ENCODE results near the gene CACNA2D1. TPM values are rescaled to one million over a fixed set of nuclear protein-coding genes. Genes with fewer than 3 reads are reported as not detected.

Gene CACNA2D1
- polyA plus RNA-seq, 2 of the 4 experiments (the other 2 are of a cell fraction) = 18.0 to 32.9 TPM

GRCh38 chr7:82375713-82376112 lies 67.9 kb downstream of the CACNA2D1 start:
- FAIRE-seq (no peak), DNase-seq (ENCODE audit: low read depth in 1 of 2, low spot score in 1 of 2) (no peak), ATAC-seq (no peak)
- H3K27ac ChIP-seq = no peak overlapping the region
- H3K9me3 ChIP-seq = no peaks in the 10 kb centered on the region
- H3K4me2 ChIP-seq = no peak overlapping the region
- peaks cover 10% of the 10 kb centered on the region; the same call in 2 of the 3 replicates for H3K4me1 ChIP-seq
- CTCF ChIA-PET = interaction anchor here (1.2 kb wide), 1 partner anchor 139 kb away, joined by 3 read pairs; no protein-coding TSS in a partner anchor
- POLR2A ChIA-PET = no interaction called here
- TF ChIP-seq ZFP36 (IDR thresholded peaks at IDR 0.05; ENCODE audit: borderline replicate concordance, partially characterized antibody) = no peak
- TF ChIP-seq CHD4 (IDR thresholded peaks at IDR 0.05; ENCODE audit: borderline replicate concordance) = no peak
- no peak for TF ChIP-seq TP53 (CRISPR knock-in tag; IDR thresholded peaks at IDR 0.05)
- no peak for TF ChIP-seq MAFK (IDR thresholded peaks at IDR 0.05; ENCODE audit: partially characterized antibody)
- no peak for TF ChIP-seq HES2 (IDR thresholded peaks at IDR 0.05)
- TF ChIP-seq MAX (IDR thresholded peaks at IDR 0.05) = no peak
- no peak for TF ChIP-seq ATOH8 (CRISPR knock-in tag; IDR thresholded peaks at IDR 0.05; ENCODE audit: low read depth)
- no peak for TF ChIP-seq EP300 (IDR thresholded peaks at IDR 0.05)
- TF ChIP-seq SMC3 (IDR thresholded peaks at IDR 0.05) = no peak
- TF ChIP-seq CHD2 (IDR thresholded peaks at IDR 0.05; ENCODE audit: low read length, partially characterized antibody) = no peak
- TF ChIP-seq PHF8 (IDR thresholded peaks at IDR 0.05; ENCODE audit: borderline replicate concordance, low read depth) = no peak
- TF ChIP-seq ZNF302 (CRISPR knock-in tag; IDR thresholded peaks at IDR 0.05) = no peak
- no peak for TF ChIP-seq ZSCAN20 (CRISPR knock-in tag; IDR thresholded peaks at IDR 0.05)
- TF ChIP-seq HEYL (CRISPR knock-in tag; IDR thresholded peaks at IDR 0.05) = no peak
- TF ChIP-seq NR3C1 (IDR thresholded peaks at IDR 0.05) = no peak
- no peak for TF ChIP-seq RARB (CRISPR knock-in tag; IDR thresholded peaks at IDR 0.05)
- no peak for TF ChIP-seq RNF2 (IDR thresholded peaks at IDR 0.05; ENCODE audit: borderline replicate concordance, low read depth)
- no peak for TF ChIP-seq REST (IDR thresholded peaks at IDR 0.05)
- no peak overlapping the region for H3K4me3 ChIP-seq
- WGBS (ENCODE audit: missing lambda C conversion rate) = 77% methylated on average over 3 of the region's 3 CpGs

GRCh38 chr7:82375129-82375528 lies 68.4 kb downstream of the CACNA2D1 start:
- no peak for FAIRE-seq
- TF ChIP-seq BCL3 (IDR thresholded peaks at IDR 0.05) = no peak
- TF ChIP-seq GATA3 (IDR thresholded peaks at IDR 0.05; ENCODE audit: borderline replicate concordance) = no peak
- no peak for TF ChIP-seq ZC3H11A (IDR thresholded peaks at IDR 0.05)
- no peak for TF ChIP-seq HOXB13 (CRISPR knock-in tag; IDR thresholded peaks at IDR 0.05; ENCODE audit: low read depth)
- TF ChIP-seq SREBF2 (IDR thresholded peaks at IDR 0.05) = no peak
- TF ChIP-seq CBX2 (IDR thresholded peaks at IDR 0.05; ENCODE audit: borderline replicate concordance, low read depth) = no peak
- H3K27ac ChIP-seq = no peak overlapping the region
- H3K4me3 ChIP-seq = no peak overlapping the region
- H3K9me3 ChIP-seq = no peaks in the 10 kb centered on the region
- H3K4me1 ChIP-seq = peaks cover 10% of the 10 kb centered on the region; the same call in 2 of the 3 replicates
- ATAC-seq = peak in 1 of 2 experiments; percentile 30; a peak in 1 of 6 replicates
- CTCF ChIA-PET = interaction anchor here (1.2 kb wide), 1 partner anchor 138 kb away, joined by 3 read pairs; no protein-coding TSS in a partner anchor
- no peak for DNase-seq (ENCODE audit: low read depth in 1 of 2, low spot score in 1 of 2)
- POLR2A ChIA-PET = no interaction called here
- H3K4me2 ChIP-seq = no peak overlapping the region
- WGBS (ENCODE audit: missing lambda C conversion rate) = 97% methylated on average over 1 of the region's 1 CpG
